Activated CD8-positive, alpha-beta T cell treated with anti-CD3 and anti-CD28 coated beads for 36 hours (primary cell): ENCODE data around the gene ZNF438. TPM values are rescaled to one million over a fixed set of nuclear protein-coding genes. Genes with fewer than 3 reads are reported as not detected.

Experiments used
- ATAC-seq: fragments of 200-7000 bp; cut with Tn5 transposase; one replicate; pipeline ENCODE4 v1.10.0; 2021; ENCODE audit warnings: mild to moderate bottlenecking, moderate library complexity
- CTCF ChIA-PET: fragments of 350-600 bp; sonication (Branson Sonifier 250); formaldehyde crosslinking; loops from one replicate; lab custom pipeline; 2021; ENCODE audit warnings: antibody characterized with exemption; lab: Charles Lee
- POLR2A ChIA-PET: fragments of 350-600 bp; sonication (Branson Sonifier 250); formaldehyde crosslinking; loops from one replicate; lab custom pipeline; 2021; ENCODE audit warnings: antibody characterized with exemption; lab: Charles Lee
- DNase-seq: peaks from one replicate; pipeline ENCODE4 v3.0.0-alpha.2; 2020
- H3K27ac Mint-ChIP-seq: one replicate; pipeline ENCODE4 v1.8.0; 2021; ENCODE audit warnings: mild to moderate bottlenecking, mixed read lengths
- H3K27me3 Mint-ChIP-seq: one replicate; pipeline ENCODE4 v1.8.0; 2021; ENCODE audit warnings: mixed read lengths
- H3K36me3 Mint-ChIP-seq: one replicate; pipeline ENCODE4 v1.8.0; 2021; ENCODE audit warnings: low read depth, mixed read lengths
- H3K4me1 Mint-ChIP-seq: one replicate; pipeline ENCODE4 v1.8.0; 2021; ENCODE audit warnings: low read depth, mixed read lengths
- H3K4me3 Mint-ChIP-seq: one replicate; pipeline ENCODE4 v1.8.0; 2021; ENCODE audit warnings: mild to moderate bottlenecking, moderate library complexity, mixed read lengths
- H3K9me3 Mint-ChIP-seq: one replicate; pipeline ENCODE4 v1.8.0; 2021; ENCODE audit warnings: mixed read lengths
- CTCF ChIP-seq: fragments of 200-600 bp; IDR thresholded peaks from one replicate; pipeline ENCODE4 v1.8.0; 2022; ENCODE audit warnings: antibody characterized with exemption, mild to moderate bottlenecking
- intact Hi-C: fragments of 100-400 bp; cut with micrococcal nuclease; formaldehyde crosslinking; loops from one replicate; pipeline ENCODE4 v1.10.0; 2022
- total RNA-seq, 2 experiments: library from RNA; stranded (reverse); gene quantifications; one replicate each; pipeline ENCODE4 v1.2.3, GENCODE V29; 2021

ZNF438 gene
- total RNA-seq, 2 experiments from 2014 or later, result 3.0 to 3.9 TPM

GRCh38 chr10:31000867-31001266 lies 30.8 kb downstream of the ZNF438 start:
- H3K27me3 Mint-ChIP-seq, result no peaks in the 10 kb centered on the region
- intact Hi-C loops, result no loop called here

GRCh38 chr10:31000071-31000782 lies 31.4 kb downstream of the ZNF438 start:
- Mint-ChIP-seq H3K27ac (no peak overlapping the region), H3K4me3 (no peak overlapping the region), H3K27me3 (no peaks in the 10 kb centered on the region), H3K9me3 (peaks cover 10% of the 10 kb centered on the region), H3K4me1 (peaks cover 47% of the 10 kb centered on the region), H3K36me3 (no peaks in the 10 kb centered on the region)
- intact Hi-C loops, result no loop called here
- ATAC-seq (no peak), DNase-seq (no peak)
- ChIA-PET CTCF (no interaction called here), POLR2A (no interaction called here)
- no peak for TF ChIP-seq CTCF

More at GRCh38 chr10:31000867-31001266, 30.8 kb downstream of the ZNF438 start:
- H3K4me3 Mint-ChIP-seq, result no peak overlapping the region
- ATAC-seq (no peak), DNase-seq (no peak)
- H3K4me1 Mint-ChIP-seq, result peaks cover 52% of the 10 kb centered on the region
- POLR2A ChIA-PET, result interaction anchor here (0.6 kb wide), 1 partner anchor 292 kb away, joined by 3 read pairs; no protein-coding TSS in a partner anchor
- no peak for TF ChIP-seq CTCF
- H3K27ac Mint-ChIP-seq, result no peak overlapping the region
- peaks cover 6% of the 10 kb centered on the region for H3K9me3 Mint-ChIP-seq
- CTCF ChIA-PET, result no interaction called here
- H3K36me3 Mint-ChIP-seq, result no peaks in the 10 kb centered on the region

- Mint-ChIP-seq H3K36me3 (peaks cover 6% of the 10 kb centered on the region), H3K4me1 (peaks cover 37% of the 10 kb centered on the region), H3K27me3 (no peaks in the 10 kb centered on the region), H3K27ac (peak overlapping the region; percentile 69), H3K9me3 (peaks cover 11% of the 10 kb centered on the region), H3K4me3 (peak overlapping the region; percentile 61)
- CTCF ChIA-PET, result interaction anchor here (0.7 to 2.3 kb wide), 4 partner anchors 13 to 215 kb away, joined by 3 to 11 read pairs (median 4); no protein-coding TSS in a partner anchor
- intact Hi-C loops, result no loop called here
- DNase-seq (peak; percentile 10), ATAC-seq (peak; percentile 55)
- POLR2A ChIA-PET, result interaction anchor here (0.9 kb wide), 1 partner anchor 12 kb away, joined by 3 read pairs; no protein-coding TSS in a partner anchor
- no peak for TF ChIP-seq CTCF
Observed at GRCh38 chr10:30999070-30999712, 32.5 kb downstream of the ZNF438 start.

GRCh38 chr10:30997536-30998235 lies 34.0 kb downstream of the ZNF438 start:
- ChIA-PET POLR2A (interaction anchor here (0.7 to 0.9 kb wide), 2 partner anchors 8 to 139 kb away, joined by 3 to 4 read pairs; no protein-coding TSS in a partner anchor), CTCF (interaction anchor here (1.2 to 2.3 kb wide), 3 partner anchors 11 to 213 kb away, joined by 3 to 11 read pairs (median 5); no protein-coding TSS in a partner anchor)
- H3K4me1 Mint-ChIP-seq, result peaks cover 33% of the 10 kb centered on the region
- intact Hi-C loops, result no loop called here
- H3K4me3 Mint-ChIP-seq, result peak overlapping the region; percentile 17
- H3K36me3 Mint-ChIP-seq, result peaks cover 11% of the 10 kb centered on the region
- ATAC-seq (no peak), DNase-seq (no peak)
- no peak for TF ChIP-seq CTCF
- H3K9me3 Mint-ChIP-seq, result peaks cover 10% of the 10 kb centered on the region
- no peaks in the 10 kb centered on the region for H3K27me3 Mint-ChIP-seq
- peak overlapping the region; percentile 55 for H3K27ac Mint-ChIP-seq
